ENCODE results near the gene KLF16.
"Not testable (repeated sequence)": the region's sequence is repeated elsewhere in the genome, so short reads cannot be mapped to it uniquely, and the experiment has no call there.

Gene KLF16

DNA sequence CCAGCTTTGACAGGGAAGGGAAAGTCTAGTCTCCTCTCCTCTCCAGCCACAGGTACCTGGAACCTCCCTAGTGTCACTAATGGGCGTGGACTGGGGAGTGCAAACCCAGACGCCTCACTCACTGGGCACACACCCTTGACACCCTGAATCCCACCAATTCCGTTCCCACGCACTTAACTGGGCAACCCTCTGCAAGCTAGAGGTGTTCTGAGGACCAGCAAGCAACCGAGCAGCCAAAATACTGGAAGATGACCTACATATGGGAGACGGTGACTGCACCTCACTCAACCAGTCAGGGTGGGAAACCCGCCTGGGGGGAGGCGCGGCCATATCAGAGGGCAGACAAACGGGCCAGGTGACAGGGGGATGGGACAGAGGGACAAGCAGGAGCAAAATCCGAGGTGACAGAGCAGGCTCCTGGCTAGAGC is 20.9 kb upstream of the KLF16 start:
- peak in 1 of 3 donors; percentile 57 for DNase-seq (ENCODE audit: low read depth in 3 of 3)

DNA sequence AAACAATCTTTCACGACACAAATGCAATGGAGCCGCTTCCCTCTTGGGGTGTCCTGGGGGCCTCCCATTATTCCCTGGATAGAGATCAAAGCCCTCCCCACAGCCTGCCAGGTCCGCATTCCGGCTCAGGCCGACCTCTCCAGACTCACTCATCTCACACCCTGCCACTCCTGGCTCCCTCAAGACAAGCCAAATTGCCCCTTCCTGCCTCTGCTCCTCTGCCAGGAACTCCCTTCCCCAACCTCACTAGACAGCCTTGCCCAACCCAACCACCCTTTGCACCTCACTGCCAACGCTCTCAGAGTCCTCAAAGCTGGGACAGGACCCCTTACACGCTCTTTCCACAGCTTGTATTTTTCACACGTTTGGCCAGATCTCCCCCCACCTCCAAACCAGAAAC is 20.4 kb upstream of the KLF16 start:
- no peak for DNase-seq (ENCODE audit: low read depth in 3 of 3)

DNA sequence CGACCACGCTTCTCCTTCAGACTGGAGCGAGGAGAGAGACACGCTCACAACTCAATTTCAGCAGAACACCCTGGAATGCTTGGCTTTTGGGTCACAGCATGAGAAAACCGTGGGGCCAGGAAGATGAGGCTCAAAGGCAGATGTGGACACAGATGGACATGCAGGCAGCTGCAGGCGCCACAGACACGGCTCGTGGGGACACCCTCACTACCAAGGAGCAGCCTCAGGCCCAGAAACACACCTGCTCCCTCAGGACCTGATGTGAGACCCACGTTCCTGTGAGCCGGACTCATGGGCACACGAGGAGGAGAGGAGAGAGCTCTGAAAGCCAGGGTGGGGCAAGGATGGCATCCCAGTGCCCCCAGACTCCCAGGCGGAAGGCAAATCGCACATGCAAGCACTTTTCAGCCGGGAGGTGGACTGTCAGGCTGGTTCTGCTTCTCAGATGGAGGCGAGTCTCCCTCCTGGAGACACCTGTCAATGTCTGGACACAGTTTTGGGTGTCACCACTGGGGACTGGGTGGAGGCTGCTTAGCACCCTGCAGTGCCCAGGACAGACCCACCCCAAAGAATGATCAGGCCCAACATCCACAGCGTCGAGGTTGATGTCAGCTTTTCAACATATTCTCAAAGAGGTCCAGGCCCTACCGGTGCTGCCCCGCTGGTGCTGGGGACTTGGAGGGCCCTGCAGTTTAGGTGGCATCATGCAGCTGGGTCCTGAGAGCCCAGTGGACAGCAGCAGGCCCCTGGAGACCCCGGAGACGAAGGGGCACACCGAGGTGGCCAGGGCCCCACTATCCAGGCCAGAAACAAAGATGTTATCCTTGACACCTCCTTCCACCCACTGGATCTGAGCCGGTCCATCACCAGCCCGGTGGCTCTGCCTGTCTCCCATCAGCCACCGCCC is 19.7 kb upstream of the KLF16 start:
- DNase-seq (ENCODE audit: low read depth in 3 of 3) = no peak

DNA sequence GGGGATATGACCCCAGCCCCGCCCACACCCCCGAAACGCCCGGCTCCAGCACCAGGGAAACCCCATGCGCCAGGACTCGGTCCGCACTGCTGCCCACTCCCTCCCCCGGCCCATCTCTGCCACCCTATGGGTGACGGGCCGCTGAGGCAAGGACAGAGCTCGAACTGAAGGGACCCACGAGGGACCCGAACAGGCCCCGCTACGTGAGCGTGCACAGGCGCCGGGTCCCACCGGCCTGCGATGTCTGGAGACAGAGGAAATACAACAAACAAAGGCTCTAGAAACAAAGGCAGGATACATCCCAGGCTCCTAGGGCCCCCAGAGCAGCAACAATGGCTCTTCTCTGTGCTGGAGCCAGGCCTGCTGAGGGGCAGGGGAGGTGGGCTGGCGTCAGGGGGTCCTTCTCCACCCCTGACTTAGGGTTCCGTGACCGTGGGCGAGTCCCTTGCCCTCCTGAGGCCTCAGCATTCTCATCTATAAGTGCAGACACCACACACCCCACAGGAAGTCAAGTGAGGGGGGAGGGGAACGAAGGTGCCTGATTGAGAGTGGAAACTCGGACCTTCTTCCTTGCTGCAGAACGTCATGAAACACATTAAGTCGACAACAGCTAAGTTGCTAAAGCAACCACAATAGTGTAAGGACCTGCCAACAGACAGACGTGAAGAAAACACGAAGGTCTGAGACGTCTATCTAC is 18.9 kb upstream of the KLF16 start:
- peak in 2 of 3 donors; percentile 43 to 65 for DNase-seq (ENCODE audit: low read depth in 3 of 3)

DNA sequence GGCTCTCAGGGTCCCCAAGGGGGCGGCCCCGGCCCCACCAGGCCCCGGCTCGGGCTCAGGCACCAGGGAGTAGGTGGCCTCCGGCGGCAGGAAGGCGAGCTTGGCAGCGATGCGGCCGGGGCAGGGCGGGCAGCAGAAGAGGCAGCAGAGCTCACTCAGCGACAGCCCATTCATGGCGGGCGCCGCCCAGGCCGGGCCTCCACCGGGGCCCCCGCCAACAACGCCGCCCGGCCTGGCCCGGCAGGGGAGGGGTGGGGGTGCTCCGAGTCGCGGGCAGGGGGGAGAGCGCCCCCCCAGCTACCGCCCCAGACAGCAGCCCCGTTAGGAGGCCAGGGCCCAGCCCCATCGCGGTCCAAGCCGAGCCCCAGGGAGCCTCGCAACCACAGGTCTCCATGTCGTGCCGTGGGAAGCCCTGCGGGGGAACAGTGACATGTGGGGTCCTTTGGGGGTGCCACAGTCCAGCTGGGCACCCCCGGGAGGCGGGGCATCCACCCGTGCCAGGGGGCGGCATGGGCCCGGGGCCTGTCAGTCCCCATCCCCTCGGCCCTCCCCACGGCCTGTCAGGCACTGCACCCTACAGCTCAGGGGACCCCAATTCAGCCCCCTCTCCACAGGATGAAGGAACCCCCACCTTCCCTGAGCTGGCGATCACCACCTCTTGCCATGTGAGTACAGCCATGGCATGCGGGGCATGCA is 18.2 kb upstream of the KLF16 start:
- not testable (repeated sequence) for DNase-seq (ENCODE audit: low read depth in 3 of 3)

DNA sequence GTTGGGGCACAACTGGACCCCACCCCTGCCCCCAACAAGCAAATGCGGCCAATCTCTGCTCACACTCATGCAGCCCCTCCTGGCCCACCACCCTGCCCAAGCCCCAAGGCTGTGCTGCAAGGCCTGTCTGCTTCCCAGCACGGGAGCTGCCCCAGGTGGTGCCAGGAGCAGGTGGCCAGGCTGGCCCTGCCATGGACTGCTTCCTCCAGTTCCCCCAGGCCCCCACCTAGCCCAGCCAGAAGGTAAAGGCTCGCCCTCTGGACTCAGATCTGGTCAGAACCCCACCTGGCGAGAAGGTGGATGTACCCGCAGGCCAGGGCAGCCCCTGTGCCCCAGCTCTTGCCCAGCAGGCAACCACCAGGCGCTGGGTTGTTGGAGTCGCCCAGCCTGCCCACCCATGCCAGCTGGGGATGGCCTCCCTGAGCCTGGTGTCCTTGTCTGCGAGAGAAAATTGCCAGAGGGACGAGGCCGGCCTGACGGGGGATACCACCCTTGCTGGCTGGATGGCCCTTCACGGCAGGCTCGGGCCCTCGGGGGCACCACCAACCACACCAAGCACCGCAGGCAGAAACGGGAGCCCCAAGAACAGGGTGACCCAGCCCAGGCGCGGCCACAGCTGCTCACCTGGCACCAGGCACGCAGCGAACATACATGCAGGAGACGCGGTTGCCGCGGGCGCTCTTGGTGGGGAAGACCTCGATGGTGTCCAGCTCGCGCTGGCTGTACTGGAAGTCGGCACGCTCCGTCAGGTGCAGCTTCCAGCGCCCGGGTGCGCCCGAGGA is 17.4 kb upstream of the KLF16 start:
- DNase-seq (ENCODE audit: low read depth in 3 of 3) = no peak

DNA sequence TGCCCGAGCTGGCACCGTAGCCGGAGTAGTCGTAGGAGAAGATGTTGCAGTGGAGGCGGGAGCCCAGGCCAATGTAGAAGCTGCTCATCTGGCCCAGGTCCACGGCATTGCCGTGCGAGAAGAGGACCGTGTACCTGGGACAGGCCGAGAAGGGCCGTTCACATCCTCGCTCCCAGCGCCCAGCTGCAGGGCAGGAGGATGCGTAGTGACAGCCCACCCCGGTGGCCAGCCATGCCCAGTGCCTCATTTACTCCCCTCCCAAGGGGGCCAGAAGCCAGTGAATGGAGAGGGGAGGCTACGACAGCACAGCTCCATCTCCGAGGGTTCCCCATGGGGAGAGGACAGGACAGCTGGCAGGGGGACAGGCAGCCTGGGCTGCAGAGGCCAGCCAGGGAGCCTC is 16.6 kb upstream of the KLF16 start:
- DNase-seq (ENCODE audit: low read depth in 3 of 3) = not testable (repeated sequence)

DNA sequence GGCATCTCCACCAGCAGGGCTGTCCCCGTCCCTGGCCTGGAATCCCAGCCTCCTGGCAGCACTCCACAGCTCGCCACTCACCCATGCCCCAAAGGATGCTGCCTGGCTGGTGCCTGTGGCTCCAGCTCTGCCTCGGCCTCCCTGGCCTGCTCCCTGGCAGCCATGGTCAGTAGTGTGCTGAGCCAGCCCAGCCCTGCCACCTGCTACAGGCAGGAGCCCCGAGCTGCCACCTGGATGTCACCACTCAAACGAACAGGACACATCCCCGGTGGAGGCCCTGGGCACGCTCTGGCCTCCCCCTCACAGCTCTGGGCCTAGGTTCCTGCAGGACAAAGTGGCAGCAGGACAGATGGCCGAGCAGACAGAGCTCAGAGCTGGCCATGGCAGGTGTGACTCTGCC is 15.2 kb upstream of the KLF16 start:
- not testable (repeated sequence) for DNase-seq (ENCODE audit: low read depth in 3 of 3)

DNA sequence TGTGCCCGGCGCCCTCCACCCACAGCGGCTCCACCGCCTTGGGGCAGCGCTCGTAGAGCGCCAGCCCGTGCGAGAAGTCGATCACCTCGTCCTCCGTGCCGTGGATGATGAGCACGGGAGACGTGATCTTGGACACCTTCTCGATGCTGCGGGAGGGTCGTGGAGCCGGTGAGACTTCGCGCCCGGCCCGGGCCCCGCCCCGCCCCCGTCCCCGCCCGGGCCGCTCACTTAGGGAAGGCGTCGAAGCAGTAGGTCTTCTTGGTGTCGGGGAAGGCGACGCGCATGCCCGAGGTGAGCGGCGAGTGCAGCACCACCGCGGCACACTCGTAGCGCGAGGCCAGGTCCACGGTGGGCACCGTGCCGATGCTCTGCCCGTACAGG is 13.9 kb upstream of the KLF16 start:
- DNase-seq (ENCODE audit: low read depth in 3 of 3) = not testable (repeated sequence)

DNA sequence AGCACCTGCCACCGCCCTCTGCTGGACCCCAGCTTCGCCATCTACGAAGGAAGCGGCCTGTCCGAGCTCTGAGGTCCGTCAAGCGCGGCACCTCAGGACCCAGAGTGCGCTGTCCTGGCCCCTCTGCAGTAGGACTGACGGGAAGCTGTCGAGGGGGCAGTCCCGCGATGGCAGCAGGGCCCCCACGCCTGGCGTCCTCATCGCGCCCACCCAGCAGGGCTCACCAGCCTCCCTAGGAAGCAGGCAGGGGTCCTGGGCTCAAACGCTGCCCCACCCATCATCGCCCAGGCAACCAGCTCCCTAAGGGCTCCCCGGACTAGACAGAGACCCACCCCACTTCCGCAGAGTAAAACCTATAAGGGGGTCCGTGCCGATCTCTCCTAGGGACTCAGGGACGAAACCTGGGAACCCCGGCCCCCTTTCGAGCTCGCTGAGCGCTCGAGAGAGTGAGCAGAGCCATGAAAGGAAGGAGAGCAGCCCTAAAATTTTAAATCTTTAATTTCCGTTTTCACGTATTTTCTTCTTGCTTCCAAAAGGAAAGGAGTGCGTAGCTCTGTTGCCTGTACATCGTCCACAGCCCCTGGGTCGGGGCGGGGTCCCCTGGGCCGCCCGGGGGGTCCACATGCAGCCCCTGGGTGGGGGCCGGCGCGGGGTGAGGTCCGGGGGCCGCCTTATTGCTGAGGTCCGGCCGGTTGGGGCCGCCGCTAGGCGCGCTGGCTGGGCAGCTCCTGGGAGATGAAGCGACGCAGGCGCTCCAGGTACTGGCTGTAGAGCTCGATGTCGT is 13.3 kb upstream of the KLF16 start:
- not testable (repeated sequence) for DNase-seq (ENCODE audit: low read depth in 3 of 3)

DNA sequence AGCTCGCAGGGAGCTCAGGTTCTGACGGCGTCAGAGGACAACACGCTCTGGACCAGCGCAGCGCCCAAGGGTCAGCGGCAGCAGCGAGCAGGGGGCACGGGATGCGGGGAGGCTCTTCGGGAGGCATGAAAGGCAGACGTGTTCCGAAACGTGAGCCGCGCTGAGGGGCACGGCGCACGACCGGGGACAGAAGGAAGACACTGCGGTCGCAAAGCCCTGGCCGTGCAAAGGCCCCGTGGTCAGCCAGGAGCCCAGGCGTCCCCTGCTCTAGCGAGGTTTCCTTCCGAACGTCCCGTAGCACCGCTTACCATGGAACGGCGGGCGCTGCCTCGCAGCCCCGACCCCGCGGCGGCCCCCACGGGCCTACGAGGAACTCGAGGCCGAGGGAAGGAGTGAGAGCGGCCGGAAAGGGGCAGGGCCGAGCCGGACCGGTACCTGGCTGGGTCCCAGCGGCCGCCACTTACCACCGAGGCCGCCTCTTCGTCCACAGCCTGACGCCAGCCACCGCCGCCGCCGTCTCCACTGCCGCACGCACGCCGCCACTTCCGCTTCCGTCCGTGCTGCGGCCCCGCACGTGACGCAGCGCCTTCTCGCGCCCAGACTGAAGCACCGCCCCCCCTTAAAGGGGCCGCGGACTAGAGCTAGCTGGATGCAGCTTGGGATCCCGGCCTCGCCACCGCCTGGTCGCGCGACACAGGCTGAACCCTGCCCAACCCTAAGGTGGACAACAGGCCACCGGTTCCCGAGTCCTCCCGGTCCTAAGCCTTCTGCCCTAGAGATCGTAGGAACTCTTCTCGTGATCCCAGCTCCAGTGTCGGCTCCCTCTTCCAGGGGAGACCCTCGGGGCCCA is 12.5 kb upstream of the KLF16 start:
- peak; percentile 76 to 89 (median 78) for DNase-seq (ENCODE audit: low read depth in 3 of 3)

DNA sequence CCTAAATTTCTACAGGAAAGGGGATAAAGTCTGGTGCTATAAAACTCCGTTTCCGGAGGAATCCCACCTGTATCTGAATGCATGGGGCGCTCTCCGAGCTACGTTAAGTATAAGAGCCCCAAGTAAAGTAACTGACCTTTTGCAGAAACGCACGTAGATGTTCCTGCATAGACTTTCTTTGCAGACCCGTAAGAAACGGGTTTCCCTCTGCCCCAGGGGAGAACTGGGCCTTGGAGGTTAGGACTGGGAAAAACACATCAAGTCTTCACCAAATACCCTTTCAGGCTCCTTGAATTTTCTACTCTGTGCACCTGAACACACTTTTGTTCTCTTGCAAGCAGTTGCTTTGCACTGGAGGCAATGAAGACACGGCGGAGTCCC is 11.9 kb upstream of the KLF16 start:
- DNase-seq (ENCODE audit: low read depth in 3 of 3) = not testable (repeated sequence)

DNA sequence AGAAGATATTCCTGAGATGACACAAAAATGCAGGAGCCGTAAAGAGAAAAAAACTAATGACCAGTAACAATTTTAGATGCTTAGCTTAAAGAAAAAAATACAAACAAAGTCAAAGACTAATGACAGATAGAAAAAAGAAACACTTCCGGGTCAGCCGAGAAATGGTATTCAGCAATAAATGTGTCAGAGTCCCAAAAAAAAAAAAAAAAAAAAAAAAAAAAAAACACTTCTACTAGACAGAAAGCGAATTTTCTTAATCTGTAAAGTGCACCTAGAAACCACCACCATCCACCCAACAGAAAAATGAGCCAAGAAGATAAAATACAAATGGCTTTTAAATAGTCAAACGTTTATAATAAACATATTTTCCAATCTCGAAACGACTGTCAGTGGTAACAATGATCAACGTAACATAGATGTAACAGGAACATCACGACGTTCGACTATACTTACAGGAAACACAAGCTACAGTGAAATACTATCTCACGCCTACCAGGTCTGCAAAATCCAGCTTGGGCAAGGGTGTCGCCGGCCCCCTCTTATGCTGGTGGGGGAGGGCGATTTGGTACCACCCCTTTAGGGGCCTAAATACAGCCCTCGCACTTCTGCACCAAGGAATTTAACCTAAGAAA is 11.3 kb upstream of the KLF16 start:
- DNase-seq (ENCODE audit: low read depth in 3 of 3) = no peak

DNA sequence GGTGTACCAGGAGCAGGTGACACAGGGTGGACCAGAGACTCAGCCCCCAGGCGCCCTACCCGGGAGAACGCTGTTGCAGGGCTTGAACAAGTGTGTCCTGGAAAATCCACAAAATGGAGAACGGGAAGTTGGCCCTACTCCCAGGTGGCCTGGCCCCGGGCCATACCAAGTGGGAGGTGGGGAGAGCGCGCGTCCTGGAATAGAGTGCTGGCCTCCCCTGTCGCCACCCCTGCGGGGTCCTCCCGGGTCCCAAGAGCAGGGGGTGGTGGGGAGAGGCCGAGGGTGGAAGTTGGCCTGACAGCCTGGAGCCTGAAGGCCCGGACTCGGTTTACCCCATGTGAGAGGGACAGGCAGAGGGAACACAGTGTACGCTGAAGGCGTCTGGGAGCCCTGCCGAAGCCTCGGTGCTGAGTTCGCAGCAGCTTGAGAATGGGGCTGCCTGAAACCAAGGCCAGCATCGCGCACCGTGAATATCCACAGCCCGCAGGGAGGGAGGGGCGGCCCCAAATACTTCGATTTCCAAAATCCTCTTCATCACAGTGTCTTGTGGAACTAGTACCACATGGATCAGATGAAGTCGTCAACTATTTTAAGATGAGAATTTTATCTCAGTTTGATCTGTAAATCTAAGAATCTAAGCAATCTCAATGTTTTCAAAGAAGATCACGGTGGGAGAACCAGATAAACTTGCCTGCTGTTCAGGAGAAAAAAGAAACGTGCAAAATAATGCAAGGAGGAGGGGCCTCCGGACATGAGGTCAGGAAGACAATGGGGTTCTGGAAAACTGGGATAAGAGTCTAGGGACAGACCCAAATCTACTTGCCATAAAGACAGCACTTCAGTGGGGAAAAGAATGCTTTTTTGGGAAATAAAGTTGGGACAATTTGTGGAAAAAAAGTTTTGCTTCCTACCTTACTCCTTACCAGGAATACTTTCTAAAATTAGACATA is 10.4 kb upstream of the KLF16 start:
- no peak for DNase-seq (ENCODE audit: low read depth in 3 of 3)

DNA sequence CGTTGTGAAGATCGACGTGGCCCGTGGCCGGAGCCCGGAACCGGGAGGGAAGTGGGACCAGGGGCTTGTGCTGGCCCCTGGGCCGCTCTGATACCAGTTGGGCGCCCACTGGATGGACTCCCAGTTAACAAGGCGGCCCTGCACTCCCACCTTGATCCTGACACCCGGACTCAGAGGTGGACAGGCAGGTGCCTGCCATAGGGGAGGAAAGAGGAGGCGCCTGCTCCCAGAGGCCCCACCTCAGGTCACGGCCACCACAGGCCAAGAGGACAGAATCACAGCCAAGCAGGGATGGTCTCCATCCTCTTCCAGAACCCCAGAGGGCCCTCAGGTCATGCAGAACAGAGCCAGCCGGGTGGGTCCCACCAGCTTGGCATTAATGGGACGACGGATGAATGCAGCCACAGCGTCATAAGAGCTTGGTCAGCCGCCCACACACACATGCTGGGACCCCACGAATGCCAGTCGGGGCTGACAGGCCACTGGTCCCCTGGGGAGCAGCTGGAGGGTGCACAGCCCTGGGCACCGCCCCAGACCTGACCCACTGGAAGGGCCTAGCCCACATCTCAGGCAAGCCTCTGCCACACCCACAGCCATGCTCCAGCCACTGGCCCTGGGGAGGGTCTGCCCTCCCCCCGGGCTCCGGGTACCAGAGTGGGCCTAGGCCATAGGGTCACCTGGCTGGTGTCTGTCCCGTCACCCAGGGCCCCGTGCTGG is 9.6 kb upstream of the KLF16 start:
- DNase-seq (ENCODE audit: low read depth in 3 of 3) = no peak

DNA sequence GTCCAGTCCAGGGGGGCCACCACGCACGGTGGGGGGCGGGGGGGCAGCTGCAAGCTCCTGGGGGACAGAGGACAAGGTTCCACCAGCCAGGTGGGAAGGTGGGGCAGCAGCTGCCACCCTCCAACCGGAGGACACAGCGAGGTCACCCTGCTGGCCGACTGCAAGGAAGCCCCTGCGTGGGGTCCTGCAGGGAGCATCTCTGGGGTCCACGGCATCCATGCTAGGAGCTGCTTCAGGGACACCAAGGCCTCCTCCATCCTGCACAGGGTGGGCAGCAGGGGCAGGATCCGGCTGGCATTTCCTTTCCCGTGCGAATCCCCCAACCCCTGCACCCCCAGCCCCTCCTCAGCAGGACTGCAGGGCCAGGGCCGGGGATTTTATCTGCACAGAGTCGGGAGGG is 8.3 kb upstream of the KLF16 start:
- DNase-seq (ENCODE audit: low read depth in 3 of 3) = no peak

DNA sequence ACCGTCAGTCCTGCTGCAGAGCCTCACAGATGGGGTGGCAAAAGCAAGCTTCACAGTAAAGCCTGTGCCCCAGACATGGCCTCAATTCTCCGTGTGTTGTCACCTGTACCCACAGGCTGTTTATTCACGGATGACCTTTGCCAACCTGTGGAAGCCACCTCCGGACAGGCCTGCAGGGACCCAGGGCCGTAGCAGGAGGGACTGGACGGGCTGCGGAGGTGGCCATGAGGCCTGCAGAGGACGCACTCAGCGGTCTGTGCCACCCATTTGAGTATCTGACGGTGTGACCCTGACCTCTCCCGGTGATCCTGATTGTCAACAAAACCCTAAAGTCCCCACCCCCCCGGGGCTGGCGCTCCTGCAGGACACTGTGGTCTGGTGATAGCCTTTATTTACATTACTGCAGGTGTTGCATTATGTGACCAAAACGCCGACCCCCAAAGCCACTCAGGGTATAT is 7.8 kb upstream of the KLF16 start:
- DNase-seq (ENCODE audit: low read depth in 3 of 3) = no peak

DNA sequence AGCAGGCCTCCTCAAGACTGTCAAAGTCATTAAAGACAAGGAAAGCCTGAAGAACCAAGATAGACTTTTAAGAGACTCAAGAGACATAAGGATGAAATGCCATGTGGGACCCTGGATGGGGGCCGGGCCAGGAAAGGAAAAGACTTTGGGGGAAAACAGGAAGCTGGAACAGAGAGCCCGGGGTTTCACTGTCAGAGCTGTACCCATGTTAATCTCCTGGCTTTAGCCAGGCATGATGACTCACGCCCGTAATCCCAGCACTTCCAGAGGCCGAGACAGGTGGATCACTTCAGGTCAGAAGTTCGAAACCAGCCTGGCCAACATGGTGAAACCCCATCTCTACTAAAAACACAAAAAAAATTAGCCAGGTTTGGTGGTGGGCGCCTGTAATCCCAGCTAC is 5.6 kb upstream of the KLF16 start:
- no peak for DNase-seq (ENCODE audit: low read depth in 3 of 3)

All from stimulated activated CD4-positive, alpha-beta T cell treated with anti-CD3 and anti-CD28 coated beads, TNF-alpha, amount 100 ng/mL, for 48 hours (primary cell).